Measurements from ENCODE around the gene TNFRSF18. TPM values are rescaled to one million over a fixed set of nuclear protein-coding genes. Genes with fewer than 3 reads are reported as not detected.

The TNFRSF18 gene
- total and polyA plus RNA-seq, 10 of the 15 experiments (the other 5 are each of a cell fraction or from before 2014, with no cell fraction given) = 0.18 to 7.5 (median 1.5) TPM; not detected in 1

DNA sequence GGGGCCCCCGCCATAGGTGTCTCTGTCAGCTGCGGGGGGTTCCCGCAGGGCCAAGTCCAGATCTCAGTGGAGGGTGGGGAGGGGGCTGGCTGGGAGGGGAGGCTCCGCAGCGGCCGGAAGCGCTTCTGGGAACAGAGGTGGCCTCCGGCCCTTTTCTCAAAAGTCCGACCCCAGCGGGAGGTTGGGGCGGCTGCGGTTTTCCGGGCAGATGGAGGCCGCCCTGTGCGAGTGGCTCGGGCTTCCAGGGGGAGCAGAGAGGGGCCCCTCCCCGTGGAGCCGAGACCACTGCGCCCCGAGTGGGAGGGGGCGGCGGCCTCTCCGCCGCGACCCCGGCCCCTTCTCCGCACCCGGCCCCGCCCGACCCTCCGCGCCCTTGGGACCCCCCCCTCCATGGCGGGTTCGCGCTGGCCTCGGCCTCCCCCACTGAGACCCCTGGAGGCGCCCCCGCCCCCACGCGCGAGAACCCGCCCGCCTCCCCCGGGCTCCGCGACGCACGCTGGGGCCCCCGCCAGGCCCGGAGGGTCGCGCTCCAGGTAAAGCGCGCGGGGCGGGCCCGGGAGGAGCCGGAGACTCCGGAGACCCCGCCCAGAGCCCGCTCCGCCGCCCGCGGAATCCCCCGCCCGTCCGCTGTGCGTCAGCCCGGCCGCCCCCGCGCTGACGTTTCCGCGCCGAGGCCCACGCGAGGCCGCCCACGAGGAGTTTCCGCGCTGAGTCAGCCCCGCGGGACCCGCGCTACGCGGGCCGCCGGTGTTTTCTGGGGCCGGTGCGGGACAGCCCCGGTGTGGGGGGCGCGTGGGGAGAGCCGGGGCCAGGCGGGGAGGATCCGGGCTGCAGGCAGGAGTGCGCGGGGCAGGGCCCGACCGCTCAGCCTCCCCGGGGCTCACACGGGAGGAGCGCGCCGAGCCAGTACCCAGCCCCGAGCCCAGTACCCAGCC lies 5.2 kb downstream of the TNFRSF18 start (continued):
- TF ChIP-seq, protein P1, sequence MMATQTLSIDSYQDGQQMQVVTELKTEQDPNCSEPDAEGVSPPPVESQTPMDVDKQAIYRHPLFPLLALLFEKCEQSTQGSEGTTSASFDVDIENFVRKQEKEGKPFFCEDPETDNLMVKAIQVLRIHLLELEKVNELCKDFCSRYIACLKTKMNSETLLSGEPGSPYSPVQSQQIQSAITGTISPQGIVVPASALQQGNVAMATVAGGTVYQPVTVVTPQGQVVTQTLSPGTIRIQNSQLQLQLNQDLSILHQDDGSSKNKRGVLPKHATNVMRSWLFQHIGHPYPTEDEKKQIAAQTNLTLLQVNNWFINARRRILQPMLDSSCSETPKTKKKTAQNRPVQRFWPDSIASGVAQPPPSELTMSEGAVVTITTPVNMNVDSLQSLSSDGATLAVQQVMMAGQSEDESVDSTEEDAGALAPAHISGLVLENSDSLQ (IDR thresholded peaks at IDR 0.05) = no peak
- TF ChIP-seq FOS (IDR thresholded peaks at IDR 0.05; ENCODE audit: borderline replicate concordance, extremely low read depth, insufficient read length) (no peak), RBBP5 (conservative IDR thresholded peaks at IDR 0.05) (no peak), MYC (IDR thresholded peaks at IDR 0.05; ENCODE audit: insufficient read depth, insufficient read length, insufficient replicate concordance, low read length, severe bottlenecking) (no peak), EED (IDR thresholded peaks at IDR 0.05; ENCODE audit: low read depth) (no peak), NR2C1 (IDR thresholded peaks at IDR 0.05) (no peak), ZNF687 (IDR thresholded peaks at IDR 0.05) (peak; percentile 66), BACH1 (IDR thresholded peaks at IDR 0.05; ENCODE audit: borderline replicate concordance) (peak; percentile 100), SIX5 (IDR thresholded peaks at IDR 0.05; ENCODE audit: low read depth, low read length, severe bottlenecking) (no peak), SP1 (IDR thresholded peaks at IDR 0.05; ENCODE audit: low read depth, low read length) (peak; percentile 57), SREBF2 (IDR thresholded peaks at IDR 0.05; ENCODE audit: low read length) (no peak), POU2F2 (IDR thresholded peaks at IDR 0.05; ENCODE audit: borderline replicate concordance, low read depth, low read length) (0 out of 3 replicates have a peak, but pooled peaks have one; percentile 20), SUZ12 (IDR thresholded peaks at IDR 0.05; ENCODE audit: unreplicated experiment) (no peak), SMC3 (IDR thresholded peaks at IDR 0.05; ENCODE audit: borderline replicate concordance, low read length) (no peak), MTA2 (IDR thresholded peaks at IDR 0.05; ENCODE audit: low read depth) (no peak), KDM1A (IDR thresholded peaks at IDR 0.05; ENCODE audit: borderline replicate concordance) (no peak), DPF2 (IDR thresholded peaks at IDR 0.05) (peak; percentile 99), ATF7 (IDR thresholded peaks at IDR 0.05; ENCODE audit: low read depth) (no peak)
- TF ChIP-seq, protein P2, sequence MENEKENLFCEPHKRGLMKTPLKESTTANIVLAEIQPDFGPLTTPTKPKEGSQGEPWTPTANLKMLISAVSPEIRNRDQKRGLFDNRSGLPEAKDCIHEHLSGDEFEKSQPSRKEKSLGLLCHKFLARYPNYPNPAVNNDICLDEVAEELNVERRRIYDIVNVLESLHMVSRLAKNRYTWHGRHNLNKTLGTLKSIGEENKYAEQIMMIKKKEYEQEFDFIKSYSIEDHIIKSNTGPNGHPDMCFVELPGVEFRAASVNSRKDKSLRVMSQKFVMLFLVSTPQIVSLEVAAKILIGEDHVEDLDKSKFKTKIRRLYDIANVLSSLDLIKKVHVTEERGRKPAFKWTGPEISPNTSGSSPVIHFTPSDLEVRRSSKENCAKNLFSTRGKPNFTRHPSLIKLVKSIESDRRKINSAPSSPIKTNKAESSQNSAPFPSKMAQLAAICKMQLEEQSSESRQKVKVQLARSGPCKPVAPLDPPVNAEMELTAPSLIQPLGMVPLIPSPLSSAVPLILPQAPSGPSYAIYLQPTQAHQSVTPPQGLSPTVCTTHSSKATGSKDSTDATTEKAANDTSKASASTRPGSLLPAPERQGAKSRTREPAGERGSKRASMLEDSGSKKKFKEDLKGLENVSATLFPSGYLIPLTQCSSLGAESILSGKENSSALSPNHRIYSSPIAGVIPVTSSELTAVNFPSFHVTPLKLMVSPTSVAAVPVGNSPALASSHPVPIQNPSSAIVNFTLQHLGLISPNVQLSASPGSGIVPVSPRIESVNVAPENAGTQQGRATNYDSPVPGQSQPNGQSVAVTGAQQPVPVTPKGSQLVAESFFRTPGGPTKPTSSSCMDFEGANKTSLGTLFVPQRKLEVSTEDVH (IDR thresholded peaks at IDR 0.05; ENCODE audit: low read depth, partially characterized antibody) = no peak
- TF ChIP-seq, protein P3, sequence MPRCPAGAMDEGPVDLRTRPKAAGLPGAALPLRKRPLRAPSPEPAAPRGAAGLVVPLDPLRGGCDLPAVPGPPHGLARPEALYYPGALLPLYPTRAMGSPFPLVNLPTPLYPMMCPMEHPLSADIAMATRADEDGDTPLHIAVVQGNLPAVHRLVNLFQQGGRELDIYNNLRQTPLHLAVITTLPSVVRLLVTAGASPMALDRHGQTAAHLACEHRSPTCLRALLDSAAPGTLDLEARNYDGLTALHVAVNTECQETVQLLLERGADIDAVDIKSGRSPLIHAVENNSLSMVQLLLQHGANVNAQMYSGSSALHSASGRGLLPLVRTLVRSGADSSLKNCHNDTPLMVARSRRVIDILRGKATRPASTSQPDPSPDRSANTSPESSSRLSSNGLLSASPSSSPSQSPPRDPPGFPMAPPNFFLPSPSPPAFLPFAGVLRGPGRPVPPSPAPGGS (IDR thresholded peaks at IDR 0.05; ENCODE audit: borderline replicate concordance, insufficient read depth, low read depth, low read length, poor library complexity, severe bottlenecking) = peak; percentile 77
